Measurements from ENCODE around the gene GUCY2C. TPM values are rescaled to one million over a fixed set of nuclear protein-coding genes. Genes with fewer than 3 reads are reported as not detected.

GUCY2C gene
- total RNA-seq, result not detected

DNA sequence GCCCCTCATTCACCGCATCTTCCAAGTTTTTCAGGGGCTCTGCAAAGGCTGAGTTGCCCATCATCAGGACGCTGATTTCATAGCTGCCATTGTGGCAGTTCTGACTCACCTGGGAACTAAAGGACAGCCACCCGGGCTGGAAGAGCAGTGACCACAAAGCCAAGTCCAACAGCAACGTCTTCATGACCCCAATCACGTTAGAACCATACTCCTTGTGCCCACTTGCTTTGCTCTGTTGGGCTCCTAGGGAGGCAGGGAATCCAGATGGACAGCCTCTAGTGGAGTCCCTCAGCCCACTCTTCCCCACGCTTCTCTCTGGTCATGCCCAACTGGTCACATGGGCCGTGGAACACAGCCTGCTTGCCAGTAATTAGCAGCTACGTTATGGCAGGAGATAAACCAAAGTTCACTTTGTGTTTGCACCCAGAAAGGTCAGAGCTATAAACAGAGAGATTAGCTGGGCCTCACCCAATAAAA is at the start of gene GUCY2C:
GUCY2C (minus strand) TSS at position 335 of the 477 bp plus-strand sequence; CDS start at position 184, 151 bp downstream.

DNA sequence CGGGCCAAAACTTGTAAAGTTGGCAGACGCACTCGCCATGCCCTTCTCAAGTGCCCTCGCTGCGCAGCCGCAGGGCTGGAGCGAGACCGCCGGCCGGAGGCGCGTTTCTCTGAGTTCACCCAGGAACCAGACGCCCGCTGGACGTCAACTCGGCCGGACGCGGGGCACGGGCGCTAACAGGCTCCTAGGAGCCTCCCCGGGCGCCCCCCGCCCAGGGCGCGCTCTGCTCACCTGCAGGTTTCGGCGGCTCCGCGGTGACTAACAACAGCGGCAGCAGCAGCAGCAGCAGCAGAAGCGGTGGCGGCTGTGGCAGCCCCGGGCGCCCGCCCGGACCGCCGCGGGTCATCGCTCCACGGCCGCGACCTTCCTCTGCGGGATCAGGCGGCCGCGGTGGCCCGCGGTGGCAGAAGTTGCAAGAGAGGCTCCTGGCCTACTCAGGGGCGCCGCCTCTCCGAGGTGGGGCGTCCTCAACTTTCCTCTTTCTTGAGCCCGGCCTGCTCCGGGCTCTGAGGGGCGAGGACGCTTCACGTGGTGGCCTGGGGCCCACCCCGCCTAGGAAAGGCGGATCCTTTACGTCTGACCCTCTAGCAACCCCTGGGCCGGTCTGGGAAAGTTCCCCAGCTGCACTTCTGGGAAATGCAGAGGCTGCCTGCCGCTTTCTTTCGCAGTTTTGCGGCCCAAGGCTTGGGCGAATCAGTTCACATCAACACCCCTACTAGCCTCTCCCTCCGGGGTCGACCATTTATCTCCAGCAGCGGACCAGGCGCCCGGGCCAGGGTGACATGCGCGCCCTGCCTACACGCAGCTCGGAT is 128.8 kb downstream of the GUCY2C start, which contains the start of gene PLBD1:
PLBD1 (minus strand) TSS at position 533 of the 812 bp plus-strand sequence; CDS start at position 346, 187 bp downstream.

Other genes starting within 250 kb of the GUCY2C start
- 3.2 TPM for gene PLBD1, start 128.7 kb downstream of the GUCY2C start, total RNA-seq
- gene WBP11, start 106.9 kb upstream of the GUCY2C start, total RNA-seq, result 28.4 TPM
- 3.7 TPM for gene C12orf60, start 107.1 kb upstream of the GUCY2C start, total RNA-seq
- not detected for gene SMCO3, start 117.6 kb upstream of the GUCY2C start, total RNA-seq
- gene ART4, start 146.9 kb upstream of the GUCY2C start, total RNA-seq, result 0.46 TPM
- 3.0 TPM for gene MGP, start 189.3 kb upstream of the GUCY2C start, total RNA-seq
- gene ERP27, start 241.9 kb upstream of the GUCY2C start, total RNA-seq, result 0.46 TPM

Measured in diencephalon (tissue), 1 donor.